ENCODE results near the gene AOC3.

DNA sequence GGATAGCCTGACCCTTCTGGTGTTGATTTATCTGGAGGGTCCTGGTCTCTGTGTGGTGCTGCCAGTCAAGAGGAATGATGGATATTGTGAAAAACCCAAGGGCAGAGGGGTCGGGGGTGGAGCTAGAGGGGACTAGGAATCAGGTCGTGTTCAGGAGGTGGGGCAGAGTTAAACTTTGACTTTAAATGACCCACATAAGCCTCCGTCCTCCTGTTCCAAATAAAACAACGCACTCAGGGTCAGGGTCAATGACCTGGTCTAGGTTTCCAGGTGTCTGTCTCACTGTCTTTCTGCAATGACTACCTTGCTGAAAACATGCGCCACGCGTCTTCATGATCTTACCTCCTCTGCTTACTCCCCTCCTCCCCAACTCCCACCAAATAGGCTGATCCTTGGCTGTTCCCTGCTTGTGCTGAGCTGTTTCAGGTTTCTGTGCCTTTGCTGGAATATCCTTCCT lies 14.7 kb downstream of the AOC3 start:
- TF ChIP-seq, protein P1, sequence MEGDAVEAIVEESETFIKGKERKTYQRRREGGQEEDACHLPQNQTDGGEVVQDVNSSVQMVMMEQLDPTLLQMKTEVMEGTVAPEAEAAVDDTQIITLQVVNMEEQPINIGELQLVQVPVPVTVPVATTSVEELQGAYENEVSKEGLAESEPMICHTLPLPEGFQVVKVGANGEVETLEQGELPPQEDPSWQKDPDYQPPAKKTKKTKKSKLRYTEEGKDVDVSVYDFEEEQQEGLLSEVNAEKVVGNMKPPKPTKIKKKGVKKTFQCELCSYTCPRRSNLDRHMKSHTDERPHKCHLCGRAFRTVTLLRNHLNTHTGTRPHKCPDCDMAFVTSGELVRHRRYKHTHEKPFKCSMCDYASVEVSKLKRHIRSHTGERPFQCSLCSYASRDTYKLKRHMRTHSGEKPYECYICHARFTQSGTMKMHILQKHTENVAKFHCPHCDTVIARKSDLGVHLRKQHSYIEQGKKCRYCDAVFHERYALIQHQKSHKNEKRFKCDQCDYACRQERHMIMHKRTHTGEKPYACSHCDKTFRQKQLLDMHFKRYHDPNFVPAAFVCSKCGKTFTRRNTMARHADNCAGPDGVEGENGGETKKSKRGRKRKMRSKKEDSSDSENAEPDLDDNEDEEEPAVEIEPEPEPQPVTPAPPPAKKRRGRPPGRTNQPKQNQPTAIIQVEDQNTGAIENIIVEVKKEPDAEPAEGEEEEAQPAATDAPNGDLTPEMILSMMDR (IDR thresholded peaks at IDR 0.05): no peak
- no peak for TF ChIP-seq CHD2 (IDR thresholded peaks at IDR 0.05; ENCODE audit: low read length, partially characterized antibody)
